ENCODE results near the gene PATJ.

DNA sequence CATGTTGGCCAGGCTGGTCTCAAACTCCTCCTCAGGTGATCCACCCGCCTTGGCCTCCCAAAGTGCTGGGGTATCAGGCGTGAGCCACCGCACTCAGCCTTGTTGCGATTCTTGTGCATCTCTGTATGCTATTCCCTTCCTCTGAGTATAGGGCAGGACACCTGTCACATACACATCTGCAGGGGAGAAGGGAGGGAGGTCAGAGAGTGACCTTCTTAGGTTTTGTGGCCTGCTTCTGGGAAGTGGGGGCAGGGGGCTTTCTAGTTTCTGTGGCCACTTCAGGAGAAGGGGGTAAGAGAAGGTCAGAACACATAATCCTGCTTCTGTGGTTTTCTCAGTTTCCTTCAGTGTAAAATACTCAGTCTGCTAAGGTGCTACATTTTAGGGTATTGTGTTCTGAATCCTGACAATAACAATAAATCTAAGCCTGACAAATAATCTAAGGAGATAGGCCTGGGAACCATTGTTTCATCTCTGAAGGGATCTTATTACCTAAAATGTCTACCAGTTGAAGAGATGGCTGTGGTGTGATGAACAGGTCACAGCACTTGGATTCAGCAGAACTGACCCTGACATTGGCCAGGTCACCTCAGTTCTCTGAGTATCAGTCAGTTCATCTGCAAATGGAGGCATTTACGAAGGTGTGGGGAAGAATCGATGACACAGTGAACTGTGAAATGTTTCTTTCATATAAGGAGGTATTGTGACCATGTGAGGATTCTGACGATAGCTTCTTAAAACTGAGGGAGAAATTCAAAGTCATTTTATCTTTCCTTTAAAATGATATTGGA lies 239.8 kb downstream of the PATJ start:
- TF ChIP-seq, protein P1, sequence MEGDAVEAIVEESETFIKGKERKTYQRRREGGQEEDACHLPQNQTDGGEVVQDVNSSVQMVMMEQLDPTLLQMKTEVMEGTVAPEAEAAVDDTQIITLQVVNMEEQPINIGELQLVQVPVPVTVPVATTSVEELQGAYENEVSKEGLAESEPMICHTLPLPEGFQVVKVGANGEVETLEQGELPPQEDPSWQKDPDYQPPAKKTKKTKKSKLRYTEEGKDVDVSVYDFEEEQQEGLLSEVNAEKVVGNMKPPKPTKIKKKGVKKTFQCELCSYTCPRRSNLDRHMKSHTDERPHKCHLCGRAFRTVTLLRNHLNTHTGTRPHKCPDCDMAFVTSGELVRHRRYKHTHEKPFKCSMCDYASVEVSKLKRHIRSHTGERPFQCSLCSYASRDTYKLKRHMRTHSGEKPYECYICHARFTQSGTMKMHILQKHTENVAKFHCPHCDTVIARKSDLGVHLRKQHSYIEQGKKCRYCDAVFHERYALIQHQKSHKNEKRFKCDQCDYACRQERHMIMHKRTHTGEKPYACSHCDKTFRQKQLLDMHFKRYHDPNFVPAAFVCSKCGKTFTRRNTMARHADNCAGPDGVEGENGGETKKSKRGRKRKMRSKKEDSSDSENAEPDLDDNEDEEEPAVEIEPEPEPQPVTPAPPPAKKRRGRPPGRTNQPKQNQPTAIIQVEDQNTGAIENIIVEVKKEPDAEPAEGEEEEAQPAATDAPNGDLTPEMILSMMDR (optimal IDR thresholded peaks at IDR 0.05 in 1 of 3, IDR thresholded peaks at IDR 0.05 in 1 of 3, conservative IDR thresholded peaks at IDR 0.05 in 1 of 3; ENCODE audit: extremely low read depth in 1 of 3, insufficient read depth in 2 of 3, low read length in 3 of 3): no peak
- TF ChIP-seq EZH2 (IDR thresholded peaks at IDR 0.05; ENCODE audit: low read length): no peak

Measured in keratinocyte (primary cell).